NCI-H226 (cell line): ENCODE results near the gene PLET1.

Experiments used
- DNase-seq: peaks from one replicate; pipeline ENCODE4 v3.0.0-alpha.2; 2015

Gene PLET1

DNA sequence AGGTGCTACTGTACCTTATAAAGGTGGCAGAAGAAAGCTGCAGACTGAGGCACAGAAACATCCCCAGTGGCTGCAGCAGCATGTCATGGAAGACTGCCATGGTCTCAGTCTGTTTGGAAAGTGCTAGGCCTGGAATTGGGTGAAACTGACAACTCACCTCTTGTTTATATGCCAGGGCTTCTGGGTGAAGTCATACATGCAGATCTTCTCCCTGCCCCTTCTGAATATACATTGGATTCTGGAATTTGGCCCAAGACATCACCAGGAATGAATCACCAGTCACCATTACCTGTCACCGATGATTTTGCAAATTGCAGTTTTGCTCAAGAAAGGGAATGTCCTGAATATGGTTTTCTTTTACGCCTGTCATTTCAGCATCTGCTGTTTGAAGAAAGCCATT, at the start of gene PLET1:
PLET1 (minus strand) TSS at position 371 of the 400 bp plus-strand sequence; CDS start at position 100, 271 bp downstream.
- DNase-seq: no peak

- DNase-seq: peak; percentile 90
These were observed 49.8 kb upstream of the PLET1 start for GRCh38 chr11:112310419-112310818.

DNA sequence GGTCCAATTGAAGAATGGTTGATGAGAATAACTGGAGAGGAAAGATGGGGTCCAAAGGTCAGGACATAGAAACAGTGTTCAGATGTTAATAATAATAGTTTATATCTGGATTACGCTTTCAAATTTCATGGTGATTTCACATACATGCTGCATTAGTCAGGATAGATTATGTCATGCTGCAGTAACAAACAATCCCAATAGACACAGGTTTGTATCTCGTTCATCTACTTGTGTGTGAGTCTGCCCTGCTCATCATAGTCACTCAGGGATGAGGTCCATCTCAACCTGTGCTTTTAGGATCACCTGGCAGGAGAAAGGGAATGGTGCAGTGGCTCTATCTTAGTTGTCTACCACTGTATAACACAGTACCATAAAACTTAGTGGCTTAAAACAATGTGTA, 48.0 kb upstream of the PLET1 start:
- no peak for DNase-seq

DNA sequence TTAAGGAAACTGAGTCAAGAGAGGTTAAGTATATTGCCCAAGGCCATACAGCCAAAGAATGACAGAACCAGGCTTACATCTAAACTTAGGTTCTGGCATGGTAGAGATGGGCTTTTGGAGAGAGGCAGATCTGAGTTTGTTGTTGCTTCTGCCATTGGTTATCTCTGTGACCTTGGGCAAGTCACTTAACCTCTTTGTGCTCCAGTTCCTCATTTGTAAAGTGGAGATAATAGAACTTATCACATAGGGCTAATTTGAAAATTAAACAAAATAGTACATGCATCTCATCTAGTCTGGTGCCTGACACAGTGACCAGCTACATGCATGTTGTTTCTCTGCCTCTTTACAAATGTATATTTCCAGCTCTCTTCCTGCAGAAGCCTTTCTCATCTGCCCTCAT, 47.0 kb upstream of the PLET1 start:
- no peak for DNase-seq

DNA sequence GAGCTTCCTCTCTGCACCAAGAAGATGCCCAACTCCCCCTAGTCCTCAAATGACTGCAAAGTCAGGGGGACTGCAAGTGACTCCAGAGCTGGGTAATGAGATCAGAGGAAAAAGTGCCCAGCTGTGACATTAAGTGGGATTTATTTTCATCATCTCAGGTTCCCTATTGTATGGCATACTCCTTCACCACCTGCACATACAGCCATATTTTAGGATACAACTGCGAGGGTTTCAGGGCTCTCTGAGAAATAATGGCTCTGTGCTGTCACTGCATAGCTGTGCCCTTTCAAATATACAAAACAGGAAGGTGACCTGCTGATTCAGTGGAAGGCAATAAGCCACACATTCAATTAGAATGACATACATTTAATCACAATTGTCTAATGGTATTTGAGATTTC, 45.6 kb upstream of the PLET1 start:
- DNase-seq: no peak

DNA sequence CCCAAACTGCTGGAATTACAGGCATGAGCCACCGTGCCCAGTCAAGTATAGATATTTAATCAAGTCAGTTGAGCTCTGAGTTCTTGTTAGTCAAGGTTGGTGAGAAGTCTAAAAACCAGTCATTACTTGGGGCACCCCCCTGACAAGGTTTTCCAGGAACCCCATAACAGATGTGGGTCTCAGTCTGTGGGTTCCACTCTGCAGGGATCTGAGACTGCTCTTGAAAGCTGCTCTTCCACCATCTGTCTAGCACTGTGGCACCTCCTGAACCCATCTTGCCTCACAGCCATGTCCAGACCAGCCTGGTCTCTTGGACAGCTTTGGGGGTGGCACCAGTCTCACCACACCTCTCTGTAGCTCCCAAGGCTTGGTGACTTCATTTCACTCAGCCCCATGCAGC, 44.3 kb upstream of the PLET1 start:
- DNase-seq: no peak

DNA sequence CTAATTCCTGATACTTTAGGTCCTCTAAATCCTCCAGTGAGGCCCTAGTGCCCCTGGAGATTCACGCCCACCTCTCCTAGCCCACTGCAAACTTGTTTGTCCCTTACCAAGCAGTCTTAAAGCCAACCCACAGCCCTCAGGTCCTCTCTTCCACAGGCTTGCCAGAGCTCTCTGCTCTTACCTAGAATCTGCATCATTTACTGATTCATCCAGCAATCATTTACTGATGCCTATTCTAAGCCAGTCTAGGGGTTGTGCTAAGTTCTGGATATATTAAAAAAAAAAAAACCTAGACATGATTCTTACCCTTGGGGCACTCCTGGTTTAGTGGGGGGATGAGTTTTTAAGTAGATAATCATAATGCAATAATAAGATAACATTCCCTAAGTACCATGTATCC, 43.0 kb upstream of the PLET1 start:
- peak; percentile 34 for DNase-seq

DNA sequence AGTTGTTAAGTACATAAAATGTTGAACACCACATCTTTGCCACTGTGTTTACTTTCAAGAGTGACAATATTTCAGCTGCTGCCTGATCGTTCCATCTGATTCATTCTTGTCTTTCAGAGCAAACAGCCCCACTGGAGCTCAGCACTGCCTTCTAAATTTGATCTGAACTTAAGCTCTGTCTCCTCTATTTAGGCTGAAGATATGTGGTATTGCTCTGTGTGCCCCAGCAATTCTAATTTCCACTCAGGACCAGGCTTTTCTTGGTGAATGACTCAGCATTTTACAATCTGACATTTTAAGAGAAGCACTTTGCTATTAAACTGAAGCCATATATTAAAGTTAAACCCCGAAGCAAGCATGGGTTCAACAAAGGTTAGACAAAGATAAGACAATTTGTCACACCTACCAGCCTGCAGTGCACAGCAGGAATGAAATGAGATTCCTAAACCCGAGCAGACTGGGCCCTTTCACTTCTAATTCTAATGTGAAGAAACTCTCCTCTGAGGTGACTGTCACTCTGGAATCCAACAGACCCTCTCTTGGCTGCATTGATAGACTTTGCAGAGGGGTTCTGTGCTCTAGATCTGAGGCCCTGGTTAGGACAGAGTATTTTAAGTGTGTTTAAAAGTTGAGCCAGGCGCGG, 41.7 kb upstream of the PLET1 start:
- no peak for DNase-seq

GRCh38 chr11:112300094-112300786, 39.6 kb upstream of the PLET1 start:
- DNase-seq: no peak

- DNase-seq: no peak
These were observed 37.9 kb upstream of the PLET1 start for GRCh38 chr11:112298535-112298934.

DNA sequence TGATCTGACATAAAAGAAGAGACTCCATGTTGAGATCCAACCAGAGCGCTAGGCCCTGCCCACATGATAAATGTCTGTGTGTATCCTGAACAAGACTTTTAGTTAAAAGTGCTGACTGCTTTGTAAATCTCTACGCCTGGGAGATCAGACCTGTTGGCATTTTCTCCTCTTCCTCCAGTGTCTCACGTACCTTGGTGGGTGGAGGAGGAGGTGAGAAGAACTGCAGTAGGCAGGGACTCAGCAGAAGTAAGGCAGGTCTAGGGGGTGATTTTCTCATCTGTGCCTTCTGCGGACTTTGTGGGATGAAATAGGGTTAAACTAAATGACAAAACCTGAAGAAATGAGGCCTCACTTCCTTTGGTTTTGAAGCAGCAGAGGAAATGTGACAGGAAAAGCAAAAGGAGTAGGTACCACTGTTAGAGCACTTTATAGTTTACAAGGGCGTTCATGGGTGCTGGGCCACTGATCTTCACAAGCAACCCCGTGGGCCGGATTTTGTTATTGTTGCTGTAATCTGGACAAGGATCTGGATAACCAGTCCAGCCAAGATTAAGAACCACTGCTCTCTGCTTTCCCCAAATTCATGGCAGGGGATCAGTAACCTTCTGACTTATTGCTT, 36.7 kb upstream of the PLET1 start:
- DNase-seq: no peak

DNA sequence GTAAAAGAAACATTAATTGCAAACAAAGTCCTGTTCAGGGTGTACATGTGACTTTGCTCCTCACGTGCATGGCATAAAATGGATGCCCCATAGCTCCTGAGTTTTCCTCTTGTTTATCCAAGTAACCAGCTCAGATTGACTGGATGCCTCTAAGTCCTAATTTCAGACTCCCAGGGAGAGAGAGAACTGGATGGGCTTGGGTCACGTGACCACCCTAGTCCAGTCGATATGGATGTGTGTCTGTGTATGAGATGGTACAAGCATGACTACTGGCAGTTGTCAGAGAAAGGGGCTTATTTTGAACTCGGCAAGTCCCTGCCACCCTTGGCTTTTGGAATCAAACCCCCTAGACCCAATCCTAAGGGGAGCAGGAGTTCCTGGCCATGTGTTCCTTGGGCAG, 35.4 kb upstream of the PLET1 start:
- DNase-seq: no peak

DNA sequence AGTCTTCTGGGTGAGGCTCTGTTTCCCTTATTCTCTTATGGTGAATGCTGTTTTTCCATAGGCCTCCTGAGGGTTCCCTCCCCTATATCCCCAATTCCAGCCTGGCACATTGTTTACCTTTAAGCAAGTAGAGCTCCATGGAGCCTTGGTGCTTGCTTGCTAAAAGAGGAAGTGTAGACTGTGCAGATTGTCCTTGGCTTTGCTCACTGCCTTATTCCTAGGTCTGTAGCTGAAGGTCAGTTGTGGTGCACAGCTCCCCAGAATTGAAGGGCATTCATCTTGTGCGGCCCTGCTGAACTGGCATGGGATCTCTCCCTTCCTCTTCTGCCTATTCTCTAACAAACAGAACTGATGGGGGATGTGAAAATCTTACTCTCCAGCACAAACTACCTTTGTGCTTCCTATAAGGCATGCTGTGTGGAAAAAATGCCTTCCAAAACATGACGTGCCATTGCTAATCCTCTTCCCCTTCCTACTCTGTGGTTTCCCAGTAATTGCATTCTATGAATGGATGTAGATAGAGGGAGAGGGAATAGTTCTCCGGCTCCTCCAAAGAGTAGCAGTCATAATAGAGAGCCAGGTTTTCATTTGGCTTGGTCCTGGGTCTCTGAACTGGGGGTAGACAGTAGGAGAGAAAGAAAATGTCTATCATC, 34.2 kb upstream of the PLET1 start:
- no peak for DNase-seq

DNA sequence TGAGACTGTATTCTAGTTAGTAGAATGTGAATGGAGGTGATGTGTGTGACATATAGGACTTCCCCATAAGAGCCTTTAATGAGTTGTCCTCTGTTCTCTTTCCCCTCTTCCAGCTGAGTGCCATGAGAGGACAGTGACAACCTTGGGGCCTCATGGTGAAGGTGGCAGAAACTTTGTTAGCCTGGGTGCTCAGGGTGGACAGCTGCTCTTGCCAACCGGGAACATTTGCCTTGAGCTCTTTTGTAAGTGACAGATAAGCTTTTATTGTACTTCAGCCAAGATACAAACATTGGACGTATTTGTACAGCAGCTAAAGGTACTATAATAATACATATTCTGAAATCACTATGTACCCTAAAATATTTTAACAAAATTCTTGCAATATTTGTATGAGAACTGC, 33.0 kb upstream of the PLET1 start:
- DNase-seq: no peak

DNA sequence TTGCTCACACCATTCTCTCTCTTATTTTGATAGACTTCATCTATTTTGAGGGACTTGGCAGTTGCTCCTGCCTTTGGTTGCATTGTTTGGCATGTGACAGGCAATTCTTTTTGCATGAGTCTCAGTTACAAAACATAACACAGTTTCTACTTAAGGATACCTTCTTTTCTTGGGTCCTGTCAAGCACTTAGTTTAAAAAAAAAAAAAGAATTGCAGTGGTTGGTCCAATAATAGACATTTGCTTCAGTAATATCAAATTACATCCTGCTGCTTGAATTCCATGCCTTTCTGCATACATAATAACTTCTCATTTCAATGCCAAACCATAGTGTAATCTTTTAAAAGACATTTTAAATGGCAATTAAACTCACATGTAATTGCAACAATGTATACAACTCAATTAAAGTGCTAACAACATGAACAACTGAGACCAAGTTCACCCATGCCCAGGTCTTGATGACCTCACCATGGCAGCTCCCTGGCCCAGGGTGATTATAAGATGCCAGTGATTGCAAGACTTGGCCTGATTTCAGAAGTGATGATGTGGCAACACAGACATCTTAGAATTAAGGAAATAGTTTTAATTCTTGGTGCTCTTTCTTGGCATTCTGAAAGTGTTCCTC, 32.2 kb upstream of the PLET1 start:
- peak; percentile 91 for DNase-seq

GRCh38 chr11:112292188-112292587, 31.5 kb upstream of the PLET1 start:
- DNase-seq: no peak

- no peak for DNase-seq
These were observed 30.5 kb upstream of the PLET1 start for GRCh38 chr11:112291191-112291590.

GRCh38 chr11:112290493-112290850, 29.8 kb upstream of the PLET1 start:
- no peak for DNase-seq

DNA sequence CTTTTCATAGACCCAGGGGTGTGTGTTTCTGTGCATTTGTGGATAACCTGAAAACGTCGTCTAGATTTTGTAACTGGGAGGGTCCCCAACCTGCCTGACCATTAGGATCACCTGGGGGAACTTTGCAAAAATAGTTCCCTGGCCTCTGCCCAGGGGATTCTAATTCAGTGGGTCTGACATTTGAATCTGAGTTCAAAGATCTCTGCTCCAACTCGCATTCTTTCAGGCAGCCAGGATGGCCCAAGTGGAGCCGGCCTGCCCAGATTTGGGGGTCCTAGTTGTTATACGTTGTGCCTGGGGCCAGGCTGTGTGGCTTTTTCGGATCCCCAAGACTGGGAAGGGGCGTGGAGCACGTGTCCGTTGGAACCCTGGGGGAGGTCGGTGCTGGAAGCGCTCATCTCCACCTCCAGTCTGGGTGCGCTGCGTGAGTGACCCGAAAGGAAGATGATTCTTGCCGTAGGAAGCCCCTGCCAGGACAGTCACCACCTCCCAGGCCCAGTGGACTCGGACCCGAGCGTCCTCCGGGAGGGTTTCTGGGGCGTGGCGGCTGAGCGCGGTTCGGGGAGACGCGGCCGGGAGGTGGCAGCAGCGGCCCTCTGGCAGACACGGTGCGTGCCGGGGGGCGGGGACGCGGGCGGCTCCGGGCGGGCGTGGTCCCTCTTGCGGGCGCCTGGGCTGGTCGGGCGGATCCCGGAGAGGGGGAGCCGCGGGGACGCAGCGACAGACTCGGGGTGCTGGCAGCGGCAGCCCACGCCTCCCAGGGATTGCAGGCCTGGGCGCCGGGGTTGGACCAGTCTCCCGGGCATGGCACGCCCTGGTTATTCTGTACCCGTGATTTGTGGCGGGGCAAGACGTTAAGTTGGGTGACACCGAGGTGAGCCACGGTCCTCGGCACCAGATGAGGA, 29.2 kb upstream of the PLET1 start:
- DNase-seq: peak; percentile 53

GRCh38 chr11:112288021-112288420, 27.4 kb upstream of the PLET1 start:
- DNase-seq: no peak

- peak; percentile 54 for DNase-seq
These were observed 25.2 kb upstream of the PLET1 start for GRCh38 chr11:112285841-112286311.

- DNase-seq: no peak
These were observed 21.1 kb upstream of the PLET1 start for GRCh38 chr11:112281726-112282125.
